MCF 10A (cell line): ENCODE results near the gene NME9. TPM values are rescaled to one million over a fixed set of nuclear protein-coding genes. Genes with fewer than 3 reads are reported as not detected.

Experiments
- BruUV-seq: library from RNA; stranded (reverse); fragments of 400-500 nt; replicated peaks from 2 replicates; lab custom pipeline; 2021; lab: Mats Ljungman, UMichigan
- CTCF ChIA-PET: fragments of 300-600 bp; sonication (Branson Sonifier 250); formaldehyde crosslinking; extraction: SDS; loops from one replicate; lab custom pipeline; 2021; ENCODE audit warnings: antibody characterized with exemption, inconsistent platforms; lab: Yijun Ruan, JAX
- POLR2A ChIA-PET: fragments of 300-600, 350-650 bp; sonication (Branson Sonifier 250); formaldehyde crosslinking; extraction: SDS; loops from one replicate; lab custom pipeline; 2020; ENCODE audit warnings: antibody characterized with exemption, inconsistent platforms; lab: Yijun Ruan, JAX
- DNase-seq: peaks from one replicate; pipeline ENCODE4 v3.0.0-alpha.2; 2018; ENCODE audit not compliant: unreplicated experiment
- H3K27ac Mint-ChIP-seq: one replicate; pipeline ENCODE4 v1.8.0; 2022; ENCODE audit warnings: mild to moderate bottlenecking, low read depth, mixed read lengths; ENCODE audit not compliant: unreplicated experiment
- H3K27me3 Mint-ChIP-seq: one replicate; pipeline ENCODE4 v1.8.0; 2022; ENCODE audit warnings: mixed read lengths; ENCODE audit not compliant: insufficient read depth, unreplicated experiment
- H3K36me3 Mint-ChIP-seq: one replicate; pipeline ENCODE4 v1.8.0; 2022; ENCODE audit warnings: mild to moderate bottlenecking, moderate library complexity, mixed read lengths; ENCODE audit not compliant: insufficient read depth, unreplicated experiment
- H3K4me1 Mint-ChIP-seq: one replicate; pipeline ENCODE4 v1.8.0; 2022; ENCODE audit warnings: mixed read lengths; ENCODE audit not compliant: insufficient read depth, unreplicated experiment
- H3K4me3 Mint-ChIP-seq: one replicate; pipeline ENCODE4 v1.8.0; 2022; ENCODE audit warnings: mild to moderate bottlenecking, moderate library complexity, mixed read lengths; ENCODE audit not compliant: unreplicated experiment
- H3K9me3 Mint-ChIP-seq: one replicate; pipeline ENCODE4 v1.8.0; 2022; ENCODE audit warnings: mixed read lengths; ENCODE audit not compliant: unreplicated experiment
- intact Hi-C: fragments of 100-400 bp; cut with micrococcal nuclease; formaldehyde crosslinking; loops from 2 replicates; pipeline ENCODE4 v1.14.1; 2022
- total RNA-seq: library from RNA; stranded (reverse); gene quantifications from 2 replicates; pipeline ENCODE4 v1.2.3, GENCODE V29; 2022
- TF ChIP-seq, protein P1 (sequence below): fragments of 200-600 bp; IDR thresholded peaks from one replicate; pipeline ENCODE4 v1.8.0; 2022; ENCODE audit warnings: antibody characterized with exemption, mild to moderate bottlenecking; ENCODE audit not compliant: unreplicated experiment

NME9 gene
- total RNA-seq, 1 experiment from 2014 or later = not detected

DNA sequence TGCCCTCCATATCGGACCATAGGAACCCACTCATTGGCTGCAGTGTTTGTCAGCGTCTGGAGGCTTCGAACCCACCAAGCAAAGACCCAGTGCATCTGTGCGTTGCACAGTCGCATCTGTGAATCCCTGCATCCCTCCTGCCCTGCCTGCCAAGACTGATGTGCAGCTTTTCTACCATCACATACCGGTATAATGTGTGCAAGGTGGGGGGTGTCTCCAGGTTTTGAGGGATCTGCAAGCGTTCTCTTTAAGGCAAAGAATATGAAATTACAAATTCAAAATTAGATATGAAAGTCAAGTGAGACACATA lies 288 bp upstream of the NME9 start:
- no TSS peak for BruUV-seq
- peaks cover 2% of the 10 kb centered on the region for H3K4me1 Mint-ChIP-seq
- DNase-seq = no peak
- no peaks in the 10 kb centered on the region for H3K27me3 Mint-ChIP-seq
- H3K4me3 Mint-ChIP-seq = peak overlapping the region; percentile 69
- no peaks in the 10 kb centered on the region for H3K36me3 Mint-ChIP-seq
- H3K9me3 Mint-ChIP-seq = no peaks in the 10 kb centered on the region
- ChIA-PET CTCF (interaction anchor here (0.7 to 3.0 kb wide), 6 partner anchors 12 to 436 kb away, joined by 3 to 10 read pairs (median 6); no protein-coding TSS in a partner anchor), POLR2A (no interaction called here)
- no peak overlapping the region for H3K27ac Mint-ChIP-seq
- TF ChIP-seq, protein P1, sequence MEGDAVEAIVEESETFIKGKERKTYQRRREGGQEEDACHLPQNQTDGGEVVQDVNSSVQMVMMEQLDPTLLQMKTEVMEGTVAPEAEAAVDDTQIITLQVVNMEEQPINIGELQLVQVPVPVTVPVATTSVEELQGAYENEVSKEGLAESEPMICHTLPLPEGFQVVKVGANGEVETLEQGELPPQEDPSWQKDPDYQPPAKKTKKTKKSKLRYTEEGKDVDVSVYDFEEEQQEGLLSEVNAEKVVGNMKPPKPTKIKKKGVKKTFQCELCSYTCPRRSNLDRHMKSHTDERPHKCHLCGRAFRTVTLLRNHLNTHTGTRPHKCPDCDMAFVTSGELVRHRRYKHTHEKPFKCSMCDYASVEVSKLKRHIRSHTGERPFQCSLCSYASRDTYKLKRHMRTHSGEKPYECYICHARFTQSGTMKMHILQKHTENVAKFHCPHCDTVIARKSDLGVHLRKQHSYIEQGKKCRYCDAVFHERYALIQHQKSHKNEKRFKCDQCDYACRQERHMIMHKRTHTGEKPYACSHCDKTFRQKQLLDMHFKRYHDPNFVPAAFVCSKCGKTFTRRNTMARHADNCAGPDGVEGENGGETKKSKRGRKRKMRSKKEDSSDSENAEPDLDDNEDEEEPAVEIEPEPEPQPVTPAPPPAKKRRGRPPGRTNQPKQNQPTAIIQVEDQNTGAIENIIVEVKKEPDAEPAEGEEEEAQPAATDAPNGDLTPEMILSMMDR = no peak
- intact Hi-C loops = loop anchor here (1.0 to 5.0 kb wide), 4 partner anchors 87 to 607 kb away; partner anchors contain the start of gene CEP70

DNA sequence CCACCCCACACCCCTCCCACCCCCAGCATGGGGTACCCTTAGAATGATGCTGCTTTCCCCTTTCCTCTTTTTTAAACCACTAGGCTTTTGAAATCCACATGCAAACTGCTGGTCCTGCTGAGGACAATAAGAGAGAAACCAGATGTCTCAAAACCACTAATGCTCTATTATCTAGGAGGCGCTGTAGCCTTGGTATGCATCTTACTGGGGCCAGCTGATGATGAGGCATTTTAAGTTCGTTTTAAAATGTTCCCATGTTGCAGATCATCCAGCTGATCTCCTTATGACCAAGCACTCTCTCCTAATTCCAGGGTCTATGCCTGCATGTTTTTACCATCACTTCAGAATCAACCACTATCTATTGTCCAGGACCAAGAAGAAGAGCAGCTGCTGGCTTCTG lies 1.3 kb downstream of the NME9 start:
- BruUV-seq = no TSS peak
- ChIA-PET POLR2A (interaction anchor here (1.2 kb wide), 1 partner anchor 141 kb away, joined by 3 read pairs; no protein-coding TSS in a partner anchor), CTCF (interaction anchor here (0.7 to 1.7 kb wide), 18 partner anchors 9 to 594 kb away, joined by 3 to 6 read pairs (median 4); no protein-coding TSS in a partner anchor)
- intact Hi-C loops = no loop called here
- Mint-ChIP-seq H3K4me1 (peaks cover 9% of the 10 kb centered on the region), H3K9me3 (no peaks in the 10 kb centered on the region), H3K27me3 (no peaks in the 10 kb centered on the region), H3K4me3 (no peak overlapping the region), H3K27ac (no peak overlapping the region), H3K36me3 (no peaks in the 10 kb centered on the region)
- TF ChIP-seq, protein P1 = no peak
- DNase-seq = no peak

DNA sequence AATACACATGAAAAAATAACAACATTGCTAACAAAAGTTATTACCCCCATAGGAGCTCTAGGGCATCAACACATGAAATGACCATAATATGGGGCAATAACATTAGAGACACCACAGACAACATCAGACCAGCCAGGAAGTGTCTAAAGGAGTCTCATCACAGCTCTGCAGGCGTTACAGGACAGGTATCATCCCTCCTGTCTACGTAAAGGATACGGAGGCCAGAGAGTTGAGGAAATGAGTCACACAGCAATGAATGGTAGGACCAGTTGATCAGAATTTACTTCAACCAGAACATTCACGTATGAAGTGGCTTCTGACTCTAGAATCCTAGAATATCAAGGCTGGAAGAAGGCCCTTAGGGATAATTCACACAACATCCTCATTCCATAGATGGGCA lies 1.8 kb downstream of the NME9 start:
- no TSS peak for BruUV-seq
- Mint-ChIP-seq H3K36me3 (no peaks in the 10 kb centered on the region), H3K9me3 (no peaks in the 10 kb centered on the region), H3K4me3 (no peak overlapping the region), H3K27me3 (no peaks in the 10 kb centered on the region), H3K4me1 (peaks cover 9% of the 10 kb centered on the region), H3K27ac (no peak overlapping the region)
- ChIA-PET CTCF (interaction anchor here (0.7 to 1.7 kb wide), 7 partner anchors 9 to 588 kb away, joined by 3 to 6 read pairs (median 4); no protein-coding TSS in a partner anchor), POLR2A (interaction anchor here (0.7 kb wide), 1 partner anchor 102 kb away, joined by 3 read pairs; no protein-coding TSS in a partner anchor)
- intact Hi-C loops = no loop called here
- TF ChIP-seq, protein P1 = no peak
- peak; percentile 36 for DNase-seq

DNA sequence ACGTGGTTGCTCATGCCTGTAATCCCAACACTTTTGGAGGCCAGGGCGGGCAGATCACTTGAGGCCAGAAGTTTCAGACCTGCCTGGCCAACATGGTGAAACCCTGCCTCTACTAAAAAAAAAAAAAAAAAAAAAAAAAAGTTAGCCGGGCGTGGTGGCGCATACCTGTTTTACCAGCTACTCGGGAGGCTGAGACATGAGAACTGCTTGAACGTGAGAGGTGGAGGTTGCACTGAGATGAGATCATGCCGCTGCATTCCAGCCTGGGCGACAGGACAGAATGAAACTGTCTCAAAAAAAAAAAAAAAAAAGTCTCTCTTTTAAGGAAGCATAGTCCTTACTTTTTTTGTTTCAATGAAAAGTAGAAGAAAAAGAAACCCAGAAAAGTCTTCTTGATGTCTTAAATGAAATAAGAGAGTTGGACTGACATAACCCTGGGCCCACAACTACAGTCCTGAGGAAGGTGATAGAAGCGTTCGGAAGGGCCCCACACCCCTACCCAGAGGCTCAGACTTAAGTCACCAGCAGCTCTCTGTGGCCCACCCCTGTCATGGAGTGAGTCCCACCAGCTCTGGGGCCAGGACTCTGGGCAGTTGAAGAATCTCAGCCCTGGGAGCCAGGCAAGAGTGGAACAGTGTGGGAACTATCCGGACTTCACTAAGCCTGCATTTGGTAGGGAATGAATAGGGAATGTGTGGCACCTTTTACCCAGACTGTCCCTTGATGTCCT lies 2.6 kb downstream of the NME9 start:
- H3K27me3 Mint-ChIP-seq = no peaks in the 10 kb centered on the region
- no peak for DNase-seq
- ChIA-PET POLR2A (interaction anchor here (0.7 to 1.2 kb wide), 3 partner anchors 21 to 110 kb away, joined by 3 read pairs; partner anchors contain the start of gene MRAS), CTCF (interaction anchor here (0.6 to 1.2 kb wide), 7 partner anchors 18 to 589 kb away, joined by 3 to 6 read pairs (median 4); partner anchors contain the start of gene ESYT3)
- no peak overlapping the region for H3K27ac Mint-ChIP-seq
- H3K9me3 Mint-ChIP-seq = no peaks in the 10 kb centered on the region
- peaks cover 9% of the 10 kb centered on the region for H3K4me1 Mint-ChIP-seq
- TF ChIP-seq, protein P1 = no peak
- H3K36me3 Mint-ChIP-seq = no peaks in the 10 kb centered on the region
- no TSS peak for BruUV-seq
- no peak overlapping the region for H3K4me3 Mint-ChIP-seq
- intact Hi-C loops = no loop called here
